SHP77 treated with DMSO at 0.1 percent for 48 hours (cell line): ENCODE data around the gene UGT3A2.

Source experiments
- DNase-seq: peaks from one replicate; lab custom pipeline; 2025; lab: John Stamatoyannopoulos, UW

The UGT3A2 gene, protein sequence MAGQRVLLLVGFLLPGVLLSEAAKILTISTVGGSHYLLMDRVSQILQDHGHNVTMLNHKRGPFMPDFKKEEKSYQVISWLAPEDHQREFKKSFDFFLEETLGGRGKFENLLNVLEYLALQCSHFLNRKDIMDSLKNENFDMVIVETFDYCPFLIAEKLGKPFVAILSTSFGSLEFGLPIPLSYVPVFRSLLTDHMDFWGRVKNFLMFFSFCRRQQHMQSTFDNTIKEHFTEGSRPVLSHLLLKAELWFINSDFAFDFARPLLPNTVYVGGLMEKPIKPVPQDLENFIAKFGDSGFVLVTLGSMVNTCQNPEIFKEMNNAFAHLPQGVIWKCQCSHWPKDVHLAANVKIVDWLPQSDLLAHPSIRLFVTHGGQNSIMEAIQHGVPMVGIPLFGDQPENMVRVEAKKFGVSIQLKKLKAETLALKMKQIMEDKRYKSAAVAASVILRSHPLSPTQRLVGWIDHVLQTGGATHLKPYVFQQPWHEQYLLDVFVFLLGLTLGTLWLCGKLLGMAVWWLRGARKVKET

DNA sequence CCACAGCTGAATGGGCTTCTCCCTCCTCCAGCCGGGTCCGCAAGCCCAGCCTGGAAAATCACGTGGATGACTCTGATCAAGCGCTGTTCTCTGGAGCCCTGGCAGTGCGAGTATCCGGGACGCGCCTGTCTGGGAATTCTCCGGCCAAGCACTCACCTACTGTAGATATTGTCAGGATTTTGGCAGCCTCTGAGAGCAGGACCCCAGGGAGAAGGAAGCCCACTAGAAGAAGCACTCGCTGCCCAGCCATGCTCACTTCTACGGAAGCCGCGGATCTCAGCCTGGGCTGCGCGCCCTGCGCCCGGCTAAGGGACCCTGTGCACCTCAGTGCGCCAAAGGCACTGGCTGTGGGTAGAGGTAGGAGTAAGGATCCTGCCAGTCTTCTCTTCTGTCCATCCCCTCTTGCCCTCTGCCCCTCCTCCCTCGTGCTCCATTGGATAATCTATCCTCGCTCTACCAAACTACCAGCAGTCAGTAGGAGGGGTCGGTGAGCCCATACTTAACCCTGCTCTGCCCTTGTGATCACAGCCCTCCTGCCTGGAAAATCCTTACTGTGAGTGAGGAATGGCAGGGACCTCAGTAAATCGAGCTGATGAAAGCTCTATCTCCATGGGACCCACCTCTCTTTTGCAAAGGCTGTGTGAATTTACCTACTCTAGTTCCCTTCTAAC is at the start of gene UGT3A2:
TSS of gene UGT3A2 (minus strand) at position 343 of the 671 bp plus-strand sequence. CDS start at position 250, 93 bp downstream.
- no peak for DNase-seq

DNA sequence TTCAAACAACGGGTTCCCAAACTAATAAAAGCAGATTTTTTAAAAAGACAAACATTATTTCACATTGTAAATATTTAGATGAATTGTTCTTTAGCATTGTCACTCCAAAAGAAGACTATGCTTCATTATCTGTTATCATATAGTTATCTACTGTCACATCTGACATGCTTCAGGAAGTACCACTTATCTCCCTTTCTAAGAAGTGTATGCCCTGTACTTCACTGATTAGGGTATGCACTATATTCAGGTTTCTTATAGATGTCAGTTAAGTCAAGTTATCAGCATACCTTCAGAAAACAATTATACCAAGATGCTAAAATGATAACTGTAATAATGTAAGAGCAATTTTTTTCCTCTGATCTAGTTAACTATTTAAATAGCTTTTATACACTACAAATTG is 44.6 kb upstream of the UGT3A2 start:
- no peak for DNase-seq

DNA sequence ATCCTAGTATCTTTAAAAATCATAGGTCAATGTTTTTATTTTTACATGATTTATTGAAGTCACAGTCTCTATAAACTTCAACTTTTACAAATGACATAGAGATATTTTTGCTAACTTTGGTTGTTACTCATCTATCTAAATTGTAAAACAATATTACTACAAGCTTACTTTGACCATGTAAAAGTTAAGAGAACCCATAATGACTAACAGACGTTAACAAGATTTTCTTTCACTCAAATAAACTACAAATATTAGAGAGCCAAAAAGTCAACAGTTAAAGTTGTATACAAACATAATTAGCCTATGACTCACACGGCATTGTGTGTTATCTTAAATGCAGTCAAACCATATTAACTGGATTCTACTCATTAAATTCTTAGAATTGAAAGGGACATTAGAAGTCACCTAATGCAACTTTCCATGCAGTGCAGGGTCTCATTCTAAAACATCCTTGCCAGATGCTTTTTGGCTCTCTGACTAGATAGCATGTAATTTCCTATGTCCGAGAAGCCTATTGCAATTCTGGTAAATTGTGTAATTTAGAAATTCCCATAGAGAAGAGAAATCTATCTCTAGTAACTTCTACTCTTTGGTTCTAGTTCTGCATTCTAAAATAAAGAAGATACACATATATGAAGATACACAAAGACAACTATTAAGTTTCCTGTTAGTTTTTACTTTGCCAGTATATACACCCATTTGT is 42.2 kb upstream of the UGT3A2 start:
- no peak for DNase-seq

DNA sequence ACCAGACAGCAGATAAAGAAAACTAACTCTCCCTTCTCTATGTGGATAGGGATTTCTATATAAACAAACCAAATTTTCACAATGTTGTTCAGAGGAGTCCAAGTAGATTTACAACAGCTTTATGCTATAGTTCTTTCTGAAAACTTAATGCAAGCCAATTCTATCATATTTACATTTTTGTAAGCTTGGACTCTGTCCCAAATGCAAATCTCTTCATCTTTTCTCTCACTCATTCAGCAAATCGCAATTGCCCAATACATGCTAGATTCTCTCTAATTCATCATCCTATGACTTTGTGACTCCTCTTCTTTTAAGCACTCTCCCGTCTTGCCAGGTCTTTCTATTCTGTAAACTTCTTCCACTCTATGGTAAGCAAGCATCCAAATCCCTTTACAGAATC is 39.1 kb upstream of the UGT3A2 start:
- DNase-seq = no peak

DNA sequence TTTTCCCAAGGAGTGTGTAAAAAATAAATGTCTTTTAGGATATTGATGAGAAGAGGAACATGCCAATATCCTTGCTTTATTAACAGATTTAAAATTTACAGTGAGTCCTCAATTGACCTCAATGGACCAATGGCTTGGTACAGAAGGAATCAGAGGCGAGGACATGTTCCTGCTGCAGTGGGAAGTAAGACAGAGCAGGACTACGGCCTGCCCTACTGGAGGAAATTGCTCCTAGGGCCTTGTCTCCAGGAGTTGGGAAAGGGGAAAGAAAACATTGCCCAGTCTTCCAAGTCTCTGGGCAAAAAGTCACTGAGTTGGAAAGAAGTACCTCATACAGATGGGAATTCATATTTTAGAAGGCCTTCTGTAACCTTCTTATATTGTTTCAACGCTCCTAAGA is 33.1 kb upstream of the UGT3A2 start:
- no peak for DNase-seq

DNA sequence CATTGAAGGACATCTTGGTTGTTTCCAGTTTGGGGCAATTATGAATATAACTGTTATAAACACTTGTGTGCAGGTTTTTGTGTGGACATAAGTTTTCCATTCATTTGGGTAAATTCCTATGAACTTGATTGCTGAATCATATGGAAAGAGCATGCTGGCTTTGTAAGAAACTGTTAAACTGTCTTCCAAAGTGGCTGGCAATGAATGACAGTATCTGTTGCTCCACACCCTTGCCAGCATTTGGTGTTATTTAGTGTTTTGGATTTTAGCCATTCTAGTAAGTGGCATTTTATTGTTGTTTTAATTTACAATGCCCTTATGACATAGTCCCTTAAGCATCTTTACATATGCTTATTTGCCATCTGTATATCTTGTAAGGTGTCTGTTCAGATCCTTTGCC is 29.8 kb upstream of the UGT3A2 start:
- DNase-seq = no peak

DNA sequence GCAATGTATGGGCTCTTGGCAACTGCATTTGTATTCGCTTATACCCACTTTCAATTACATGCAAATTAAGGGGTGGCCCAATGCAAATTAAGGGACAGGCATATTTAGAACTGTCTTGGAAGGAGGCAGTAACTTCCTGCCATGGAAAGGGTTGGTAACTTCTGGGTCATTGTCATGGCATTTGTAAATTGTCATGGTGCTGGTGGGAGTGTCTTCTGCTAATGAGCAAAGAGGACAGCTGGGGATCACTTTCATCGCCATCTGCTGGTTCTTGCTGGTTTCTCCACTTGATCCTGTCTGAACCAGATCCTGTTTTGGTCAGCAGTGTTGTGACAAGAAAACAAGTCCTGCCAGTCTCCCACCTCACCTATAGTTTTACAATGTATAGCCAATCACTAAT is 23.3 kb upstream of the UGT3A2 start:
- no peak for DNase-seq

DNA sequence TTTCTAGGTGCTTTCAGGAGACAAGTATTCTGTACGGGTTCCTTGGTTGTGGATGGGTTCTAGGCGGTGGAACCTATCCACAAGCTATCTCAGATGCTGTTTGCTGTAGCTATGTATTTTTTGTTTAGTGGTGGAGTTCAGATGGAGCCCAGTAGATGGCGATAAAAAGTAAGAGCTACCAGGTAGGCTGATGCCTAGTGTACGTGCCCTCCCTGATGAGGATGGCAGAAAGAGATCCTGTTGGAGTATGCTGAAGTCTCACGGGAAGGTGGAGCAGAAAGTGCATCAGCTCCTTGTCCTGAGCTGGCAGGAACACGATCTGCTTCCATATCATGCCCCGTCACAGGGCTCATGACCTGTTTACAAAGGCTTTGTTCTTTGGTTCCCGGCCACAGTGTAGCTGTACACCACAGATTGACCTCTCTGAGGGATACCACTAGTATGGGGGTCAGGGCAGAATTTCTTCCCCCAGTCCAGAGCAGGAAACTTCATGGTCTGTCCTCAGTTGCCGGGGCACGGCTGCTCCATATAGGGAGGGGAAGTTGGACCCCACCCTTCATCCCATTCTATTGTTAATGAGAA is 12.6 kb upstream of the UGT3A2 start:
- DNase-seq = peak; percentile 69

DNA sequence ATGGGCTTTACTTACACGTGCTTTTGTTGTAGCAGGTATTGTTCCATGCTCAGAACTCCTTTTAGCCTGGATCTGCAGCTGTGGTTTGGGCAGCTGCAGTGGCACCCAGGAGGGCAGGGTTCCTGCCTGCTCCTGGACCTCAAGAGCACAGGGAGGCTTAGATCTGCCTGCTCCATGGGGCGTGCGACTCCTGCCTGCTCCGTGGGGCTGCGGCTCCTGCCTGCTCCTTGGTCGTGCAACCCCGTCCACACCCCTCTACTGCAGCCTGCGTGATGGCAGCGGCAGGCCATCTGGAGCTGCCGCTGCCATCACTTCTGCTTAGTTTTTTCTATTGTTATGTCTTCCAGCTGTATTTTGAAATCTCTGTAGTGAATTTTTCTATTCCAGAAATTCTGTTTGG is 11.7 kb upstream of the UGT3A2 start:
- DNase-seq = no peak

DNA sequence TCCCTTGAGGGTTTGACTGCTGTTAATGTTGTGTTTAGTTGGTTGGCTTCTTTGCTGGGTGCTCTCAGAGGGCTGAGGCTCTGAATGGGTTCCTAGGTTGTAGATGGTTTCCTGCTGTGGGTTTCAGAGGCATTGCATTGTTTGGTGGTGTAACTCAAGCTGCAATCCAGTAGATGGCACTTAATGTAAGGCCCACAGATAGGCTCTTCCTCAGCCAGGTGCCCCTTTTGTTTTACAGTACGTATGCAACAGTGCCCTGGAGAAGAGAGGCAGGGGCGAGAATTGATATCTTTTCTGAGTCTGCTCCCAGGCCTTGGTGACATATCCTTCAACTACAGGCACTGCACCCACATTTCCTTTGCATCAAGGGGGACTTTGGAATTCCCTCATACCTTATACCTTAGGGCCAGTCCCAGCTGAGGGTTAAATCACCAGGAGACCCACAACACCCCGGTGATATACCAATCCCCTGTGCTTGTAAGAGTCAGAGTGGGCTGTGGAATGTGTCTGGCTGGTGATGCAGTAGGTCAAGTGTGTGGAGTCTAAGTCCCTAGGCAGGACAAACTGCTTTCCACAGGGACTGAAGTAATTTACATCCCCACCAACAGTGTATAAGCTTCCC is 7.0 kb upstream of the UGT3A2 start:
- peak; percentile 50 for DNase-seq

DNA sequence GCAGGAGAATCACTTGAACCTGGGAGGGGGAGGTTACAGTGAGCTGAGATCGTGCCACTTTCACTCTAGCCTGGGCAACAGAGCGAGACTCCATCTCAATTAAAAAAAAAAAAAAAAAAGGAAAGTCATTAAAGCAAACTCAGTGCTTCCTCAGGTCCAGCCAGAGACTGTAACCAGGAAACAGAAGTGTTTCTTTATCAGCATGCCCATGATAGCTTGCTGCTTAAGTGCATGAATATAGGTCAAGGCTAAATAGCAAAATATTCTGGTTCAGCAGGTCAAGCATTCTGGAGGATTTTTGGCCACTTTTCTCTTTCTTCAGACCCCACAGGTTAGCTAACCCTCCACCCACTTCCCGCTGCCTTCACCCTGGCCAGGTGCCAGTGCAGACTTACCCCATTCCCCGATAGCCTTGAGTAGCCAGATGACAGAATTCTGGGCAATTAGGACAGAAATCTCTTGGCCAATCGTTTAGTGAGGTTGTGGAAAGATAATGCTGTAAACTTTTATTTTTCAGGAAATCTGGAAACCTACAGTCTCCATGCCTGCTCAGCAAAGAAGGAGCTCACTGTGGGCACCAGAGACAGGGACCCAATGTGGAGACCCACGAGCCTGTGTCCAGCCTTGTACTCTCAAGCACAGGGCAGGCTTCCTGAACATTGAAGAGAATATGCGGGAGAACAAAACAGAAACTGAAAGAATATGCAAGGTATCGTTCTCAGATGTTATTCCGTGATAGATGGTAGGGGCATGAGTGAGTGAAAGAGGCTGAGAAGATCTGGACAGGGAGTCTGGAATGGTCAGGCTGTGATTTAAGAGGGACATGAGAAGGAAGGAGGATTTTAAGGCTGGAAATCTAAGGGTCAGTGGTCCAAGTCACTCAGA is 4.2 kb upstream of the UGT3A2 start:
- DNase-seq = no peak

DNA sequence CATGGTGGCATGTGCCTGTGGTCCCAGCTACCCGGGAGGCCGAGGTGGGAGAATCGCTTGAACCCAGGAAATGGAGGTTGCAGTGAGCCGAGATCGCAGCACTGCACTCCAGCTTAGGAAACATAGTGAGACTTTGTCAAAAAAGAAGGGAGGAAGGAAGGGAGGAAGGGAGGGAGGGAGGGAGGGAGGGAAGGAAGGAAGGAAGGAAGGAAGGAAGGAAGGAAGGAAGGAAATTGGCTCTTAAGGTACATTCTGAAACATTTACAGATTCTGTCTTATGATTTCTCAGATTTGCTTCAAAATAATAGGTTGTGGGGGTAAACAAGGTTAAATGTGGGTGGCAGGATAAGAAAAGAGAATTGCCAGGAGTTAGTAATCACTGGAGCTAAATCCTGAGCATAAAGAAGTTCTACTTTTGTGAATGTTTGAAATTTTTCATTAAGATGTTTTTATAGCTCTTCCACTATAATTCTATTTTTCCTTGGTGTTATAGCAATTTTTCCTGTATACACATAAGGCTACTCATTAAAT is 2.1 kb upstream of the UGT3A2 start:
- DNase-seq = no peak

DNA sequence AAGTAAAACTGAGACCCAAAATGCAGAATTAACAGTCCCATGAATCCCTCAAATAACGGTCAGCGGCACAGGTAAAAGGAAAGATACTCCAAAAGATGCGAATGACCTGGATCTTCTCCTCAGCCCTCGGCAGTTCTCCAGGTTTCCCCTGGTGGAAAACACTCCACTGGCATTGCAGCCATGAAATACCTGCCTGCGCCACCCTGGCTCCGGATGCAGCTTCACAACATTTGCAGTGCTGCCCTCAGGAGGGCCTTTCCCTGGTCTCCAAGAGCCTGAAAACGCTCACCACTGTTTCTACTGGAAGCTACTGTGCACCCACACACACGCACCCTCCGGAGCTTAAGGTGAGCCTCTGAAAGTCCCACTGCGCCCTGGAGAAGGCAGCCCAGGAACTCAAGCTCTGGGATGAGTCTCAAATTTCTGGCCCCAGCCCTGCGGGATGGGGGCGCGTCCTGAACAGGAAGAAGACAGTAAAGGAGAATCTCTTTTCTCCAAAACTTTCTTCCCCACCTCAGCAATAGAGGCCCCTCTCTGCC is 612 bp downstream of the UGT3A2 start:
- DNase-seq = no peak

DNA sequence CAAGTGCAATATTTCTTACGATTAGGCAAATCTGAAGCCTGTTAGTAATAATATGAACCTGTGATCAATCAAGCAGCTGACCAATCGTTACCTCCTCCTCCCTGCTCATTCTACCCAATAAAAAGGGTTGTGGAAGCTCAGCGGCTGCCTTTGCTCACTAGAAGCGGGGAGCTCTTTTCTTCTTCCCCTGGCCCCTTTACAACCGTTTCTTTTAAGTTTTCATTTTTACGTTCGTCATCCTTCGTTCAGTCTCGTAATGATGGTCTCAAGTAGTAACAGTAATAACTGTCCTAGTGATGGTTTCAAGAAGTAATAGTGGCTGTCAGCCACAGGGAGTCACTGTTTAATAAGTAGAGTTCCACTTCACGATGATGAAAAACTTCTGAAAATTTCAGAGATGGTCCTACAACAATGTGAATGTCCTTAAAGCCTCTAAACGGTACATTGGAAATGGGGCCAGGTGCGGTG is 6.2 kb downstream of the UGT3A2 start:
- no peak for DNase-seq

DNA sequence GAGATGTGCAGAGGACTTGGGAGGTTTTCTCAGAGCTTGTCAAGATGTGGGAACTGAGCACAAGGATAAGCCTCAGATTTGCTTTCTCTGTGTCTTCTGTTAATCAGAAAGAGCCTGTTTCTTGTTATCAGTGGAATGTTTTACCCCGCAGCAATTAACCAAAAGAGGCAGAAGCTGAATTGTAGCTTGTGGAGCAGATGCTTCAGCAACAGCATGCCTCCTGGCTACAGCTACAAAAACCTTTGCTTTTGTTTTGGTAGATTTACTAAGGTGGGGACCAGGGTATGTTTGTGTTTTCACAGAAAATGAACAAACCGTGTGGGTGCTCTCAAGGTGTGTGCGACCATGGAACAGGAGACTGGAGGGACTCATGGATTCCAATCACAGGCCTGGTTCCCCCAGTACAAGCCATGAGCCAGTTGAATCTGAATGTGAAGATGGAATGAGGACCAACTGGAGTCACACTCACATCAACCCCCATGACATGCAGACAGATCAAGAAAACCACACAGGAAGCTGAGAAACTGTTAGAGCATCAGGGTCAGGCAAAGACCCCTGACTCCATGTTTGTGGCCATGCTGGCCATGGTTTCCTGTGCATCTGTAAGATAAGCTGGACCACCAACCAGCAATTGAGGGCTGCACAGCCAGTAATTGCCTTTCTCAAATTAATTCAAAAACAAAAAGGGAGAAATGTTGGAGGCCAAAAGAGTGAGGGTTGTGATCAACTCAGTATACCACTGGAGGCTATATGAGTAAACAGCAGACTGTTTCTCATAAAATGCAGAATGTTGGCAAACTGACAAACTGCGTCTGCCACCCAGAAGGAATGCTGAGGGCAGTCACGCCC is 6.9 kb downstream of the UGT3A2 start:
- DNase-seq = no peak

DNA sequence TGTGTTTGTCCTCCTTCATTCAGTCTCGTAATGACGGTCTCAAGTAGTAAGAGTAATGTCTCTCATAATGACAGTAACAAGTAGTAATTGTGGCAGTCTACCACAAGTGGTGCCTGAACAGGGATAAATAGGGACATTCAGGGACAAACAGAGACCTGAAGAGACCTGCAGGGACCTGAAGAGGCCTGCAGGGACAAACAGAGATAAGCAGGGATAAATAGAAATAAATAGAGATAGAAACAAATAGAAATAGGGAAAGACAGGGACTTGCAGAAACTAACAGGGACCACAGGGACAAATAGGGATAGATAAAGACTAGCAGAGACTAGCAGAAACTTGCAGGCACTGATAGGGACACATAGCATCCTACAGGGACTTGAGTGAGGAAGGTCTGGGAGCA is 7.9 kb downstream of the UGT3A2 start:
- no peak for DNase-seq

DNA sequence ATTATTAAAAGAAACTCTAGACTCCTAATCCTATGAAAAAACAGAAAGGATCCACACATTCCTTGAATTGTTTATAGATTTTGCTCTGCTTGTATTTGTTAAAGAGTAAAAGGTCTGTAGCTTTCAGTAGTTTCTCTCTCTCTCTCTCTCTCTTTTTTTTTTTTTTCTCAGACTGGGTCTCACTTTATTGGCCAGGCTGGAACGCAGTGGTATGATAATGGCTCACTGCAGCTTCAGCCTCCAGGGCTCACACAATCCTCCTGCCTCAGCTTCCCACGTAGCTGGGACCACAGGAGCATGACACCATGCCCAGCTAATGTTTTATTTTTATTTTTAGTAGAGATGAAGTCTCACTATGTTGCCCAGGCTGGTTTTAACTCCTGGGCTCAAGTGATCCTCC is 9.3 kb downstream of the UGT3A2 start:
- DNase-seq = no peak

DNA sequence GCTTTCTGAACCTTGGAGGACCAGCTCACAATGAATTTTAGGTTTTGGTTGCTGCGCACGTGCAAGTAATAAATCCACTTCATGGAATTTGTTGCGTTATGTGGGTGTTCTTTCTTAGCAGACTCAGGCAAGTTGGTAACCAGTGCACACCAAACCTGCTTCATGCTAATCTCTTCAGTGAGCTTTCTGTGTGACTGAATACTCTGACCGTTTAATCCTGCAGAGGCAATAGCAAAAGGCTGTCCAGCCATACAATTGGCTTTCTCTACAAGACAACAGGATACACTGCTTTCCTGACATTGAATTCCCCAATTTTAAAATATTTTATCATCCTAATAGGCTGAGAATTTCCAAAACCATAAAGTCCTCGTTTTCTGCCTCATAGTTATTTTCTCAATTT is 10.3 kb downstream of the UGT3A2 start:
- no peak for DNase-seq

DNA sequence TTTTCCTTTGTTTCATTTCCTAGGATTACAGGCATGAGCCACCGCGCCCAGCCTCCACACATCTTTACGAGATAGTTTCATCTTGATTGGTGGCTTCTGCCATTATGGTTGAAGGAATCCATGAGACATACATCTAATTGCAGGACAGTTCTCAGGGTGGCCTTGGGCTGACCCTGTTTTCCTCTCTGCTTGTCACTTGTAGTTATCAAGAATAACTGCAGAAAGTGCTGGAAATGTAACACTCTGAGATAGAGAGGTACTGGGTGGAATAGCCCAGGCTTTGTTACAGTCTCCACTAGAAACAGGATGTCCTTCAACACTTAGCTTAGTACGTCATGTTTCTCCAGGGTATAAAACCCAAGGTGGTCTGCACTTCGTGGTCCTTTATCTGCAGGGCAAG is 10.7 kb downstream of the UGT3A2 start:
- DNase-seq = no peak
